Measurements from ENCODE around the gene OVOL3.

DNA sequence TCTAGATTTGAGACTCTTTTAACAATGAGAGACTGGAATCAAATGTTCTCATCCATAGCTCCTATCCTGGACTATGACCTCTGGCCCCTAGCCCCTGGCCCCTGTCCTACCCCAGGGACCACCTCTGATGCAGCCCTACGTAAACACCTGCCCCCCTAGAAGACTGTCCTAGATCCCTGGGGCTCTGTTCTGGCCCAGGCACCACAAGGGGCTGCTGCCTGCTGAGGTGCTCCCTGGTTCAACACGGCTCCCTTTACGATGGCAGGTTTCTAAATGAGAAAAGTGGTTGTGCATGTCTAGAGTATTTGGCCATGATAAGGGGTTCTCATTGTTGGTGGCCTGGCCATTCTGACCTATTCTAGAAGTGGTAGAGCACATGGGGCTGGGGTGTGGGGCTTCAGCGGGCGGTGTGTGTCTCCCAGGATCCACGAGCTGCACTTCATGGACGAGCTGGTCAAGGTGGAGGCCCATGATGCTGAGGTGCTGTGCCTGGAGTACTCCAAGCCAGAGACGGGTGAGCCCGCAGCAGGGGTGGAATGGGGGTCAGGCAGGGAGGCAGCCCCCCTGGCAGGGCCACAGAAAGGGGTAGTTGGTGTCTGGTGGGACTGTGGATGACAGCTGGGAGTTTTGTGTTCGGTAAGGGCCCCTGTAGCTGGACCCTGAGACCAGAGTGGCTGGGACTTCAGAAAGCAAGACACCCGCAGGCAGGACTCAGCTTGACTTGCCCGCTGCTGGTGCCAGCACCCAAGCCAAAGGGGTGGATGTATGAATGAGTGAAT is 26.5 kb upstream of the OVOL3 start:
- TF ChIP-seq CTCF (IDR thresholded peaks at IDR 0.05) (no peak), POLR2AphosphoS5 (IDR thresholded peaks at IDR 0.05; ENCODE audit: insufficient read depth in 1 of 2, low read depth in 1 of 2) (no peak)

Data from vagina (tissue), 2 donors.